Tibial nerve (tissue), 4 donors: ENCODE data around the gene SIGLECL1. TPM values are rescaled to one million over a fixed set of nuclear protein-coding genes. Genes with fewer than 3 reads are reported as not detected.

Experiments used
- DNase-seq, 2 donors: peaks; one replicate each; pipeline ENCODE4 v3.0.0-alpha.2; 2019; ENCODE audit warnings: low spot score in 2 of 2
- H3K27ac ChIP-seq, 4 donors: fragments of 200-600 bp; sonication (generic) in 3 of 4; one replicate each; pipeline ENCODE4 v1.5.1; 2017 to 2019; ENCODE audit warnings: mild to moderate bottlenecking in 1 of 4
- H3K27me3 ChIP-seq, 2 donors: fragments of 200-600 bp; sonication (generic) in 1 of 2; one replicate each; pipeline versions ENCODE4 v1.5.1 to v1.6.0; 2017 to 2019
- H3K36me3 ChIP-seq, 3 donors: fragments of 200-600 bp; sonication (generic); one replicate each; pipeline ENCODE4 v1.5.1; 2018 to 2019
- H3K4me1 ChIP-seq, 4 donors: fragments of 200-600 bp; sonication (generic) in 3 of 4; one replicate each; pipeline ENCODE4 v1.5.1; 2017 to 2019
- H3K4me3 ChIP-seq, 4 donors: fragments of 200-600 bp; sonication (generic) in 3 of 4; one replicate each; pipeline ENCODE4 v1.5.1; 2017 to 2019; ENCODE audit warnings: mild to moderate bottlenecking in 1 of 4, moderate library complexity in 1 of 4
- H3K9me3 ChIP-seq, 4 donors: fragments of 200-600 bp; sonication (generic) in 3 of 4; one replicate each; pipeline ENCODE4 v1.5.1; 2017 to 2019
- EP300 ChIP-seq, 2 donors: sonication (generic); formaldehyde crosslinking; IDR thresholded peaks; one replicate each; pipeline ENCODE4 v1.6.1; 2017; ENCODE audit warnings: antibody characterized with exemption in 2 of 2, mild to moderate bottlenecking in 1 of 2
- POLR2A ChIP-seq, 2 donors: fragments of 450-650 bp; IDR thresholded peaks; one replicate each; pipeline ENCODE4 v1.6.1; 2017; ENCODE audit warnings: antibody characterized with exemption in 2 of 2, mild to moderate bottlenecking in 2 of 2, moderate library complexity in 2 of 2
- WGBS, 2 donors: methylation state at CpG; one replicate each; pipeline ENCODE4 v1.1.5; 2018; 5-methylcytosine and 5-hydroxymethylcytosine counted together
- total RNA-seq, 4 donors: library from RNA; depleted of rRNA; stranded (reverse); fragments of >200 nt; gene quantifications; one replicate each; pipeline ENCODE4 v1.1.0, GENCODE V29; 2016
- TF ChIP-seq, protein P1 (sequence below), 5 experiments: fragments of 200-600 bp in 3 of 5; fragments of 450-650 bp in 2 of 5; sonication (generic) in 3 of 5; IDR thresholded peaks; one replicate each; pipeline ENCODE4 v1.5.1; 2016 to 2019; ENCODE audit warnings: antibody characterized with exemption in 5 of 5, mild to moderate bottlenecking in 3 of 5, moderate library complexity in 2 of 5

The SIGLECL1 gene
- total RNA-seq, 4 donors from 2014 or later, result not detected

DNA sequence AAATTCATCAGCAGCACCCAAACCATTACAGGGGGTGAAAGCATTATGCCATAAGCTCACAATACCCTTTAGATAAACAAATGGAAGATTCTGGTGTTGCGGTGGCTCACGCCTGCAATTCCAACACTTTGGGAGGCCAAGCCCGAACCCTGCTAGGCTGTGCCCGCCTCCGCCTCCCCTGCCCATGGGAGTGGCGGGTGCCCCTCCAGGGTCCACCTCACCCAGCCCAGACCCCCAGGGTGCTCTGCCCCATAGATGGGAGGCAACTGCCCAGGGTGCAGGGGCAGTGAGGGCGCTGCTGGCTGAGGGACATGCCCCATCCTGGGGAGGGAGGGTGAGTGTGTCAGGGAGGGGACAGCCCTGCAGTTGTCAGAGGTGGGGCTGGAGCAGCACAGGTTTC is 10.0 kb upstream of the SIGLECL1 start:
- TF ChIP-seq, protein P1, sequence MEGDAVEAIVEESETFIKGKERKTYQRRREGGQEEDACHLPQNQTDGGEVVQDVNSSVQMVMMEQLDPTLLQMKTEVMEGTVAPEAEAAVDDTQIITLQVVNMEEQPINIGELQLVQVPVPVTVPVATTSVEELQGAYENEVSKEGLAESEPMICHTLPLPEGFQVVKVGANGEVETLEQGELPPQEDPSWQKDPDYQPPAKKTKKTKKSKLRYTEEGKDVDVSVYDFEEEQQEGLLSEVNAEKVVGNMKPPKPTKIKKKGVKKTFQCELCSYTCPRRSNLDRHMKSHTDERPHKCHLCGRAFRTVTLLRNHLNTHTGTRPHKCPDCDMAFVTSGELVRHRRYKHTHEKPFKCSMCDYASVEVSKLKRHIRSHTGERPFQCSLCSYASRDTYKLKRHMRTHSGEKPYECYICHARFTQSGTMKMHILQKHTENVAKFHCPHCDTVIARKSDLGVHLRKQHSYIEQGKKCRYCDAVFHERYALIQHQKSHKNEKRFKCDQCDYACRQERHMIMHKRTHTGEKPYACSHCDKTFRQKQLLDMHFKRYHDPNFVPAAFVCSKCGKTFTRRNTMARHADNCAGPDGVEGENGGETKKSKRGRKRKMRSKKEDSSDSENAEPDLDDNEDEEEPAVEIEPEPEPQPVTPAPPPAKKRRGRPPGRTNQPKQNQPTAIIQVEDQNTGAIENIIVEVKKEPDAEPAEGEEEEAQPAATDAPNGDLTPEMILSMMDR (IDR thresholded peaks at IDR 0.05), result no peak
- TF ChIP-seq POLR2A (IDR thresholded peaks at IDR 0.05) (no peak), EP300 (IDR thresholded peaks at IDR 0.05) (no peak)
- Histone ChIP-seq H3K4me3 (no peak overlapping the region), H3K27ac (no peak overlapping the region), H3K9me3 (no peaks in the 10 kb centered on the region), H3K4me1 (no peaks in the 10 kb centered on the region), H3K27me3 (no peaks in the 10 kb centered on the region), H3K36me3 (no peaks in the 10 kb centered on the region)
- DNase-seq, result no peak
- WGBS, 2 donors, result 78 to 85% methylated on average over 4 to 7 of the region's 7 CpGs

DNA sequence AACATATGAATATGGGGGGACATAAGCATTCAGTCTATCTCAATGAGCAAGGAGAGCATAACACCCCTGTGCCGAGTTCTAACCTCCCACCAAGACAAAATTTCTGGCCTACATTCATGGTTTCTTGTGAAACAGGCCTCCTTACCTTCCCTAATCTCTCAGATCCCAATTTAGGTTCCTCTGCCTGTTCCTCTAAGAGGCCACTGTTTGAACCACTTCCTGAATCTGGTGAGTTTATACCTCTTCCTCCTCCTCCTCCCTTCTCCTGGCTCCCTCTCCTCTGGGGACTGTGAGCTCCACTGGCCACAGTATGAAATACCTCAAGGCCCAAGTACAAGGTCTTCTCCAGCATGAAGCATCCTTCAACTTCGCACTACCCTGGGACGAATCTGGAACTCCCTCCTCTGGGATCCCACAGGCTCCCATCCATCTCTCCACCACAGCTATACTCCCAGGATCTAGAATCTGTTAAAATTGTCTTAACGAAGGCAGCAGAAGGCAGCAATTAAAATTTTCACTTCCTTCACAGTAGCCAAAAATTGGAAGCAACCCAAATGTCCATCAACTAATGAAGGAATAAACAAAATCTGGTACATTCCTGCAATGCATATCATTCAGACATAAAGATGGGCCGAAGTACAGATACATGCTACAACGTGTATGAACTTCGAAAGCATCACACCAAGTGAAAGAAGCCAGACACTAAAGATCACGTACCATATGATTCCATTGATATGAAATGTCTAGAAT is 7.8 kb upstream of the SIGLECL1 start:
- Histone ChIP-seq H3K9me3 (no peaks in the 10 kb centered on the region), H3K4me3 (no peak overlapping the region), H3K27me3 (no peaks in the 10 kb centered on the region), H3K27ac (no peak overlapping the region), H3K36me3 (no peaks in the 10 kb centered on the region), H3K4me1 (no peaks in the 10 kb centered on the region)
- 78% methylated on average over 8 of the region's 8 CpGs for WGBS, 2 donors
- TF ChIP-seq EP300 (IDR thresholded peaks at IDR 0.05) (no peak), POLR2A (IDR thresholded peaks at IDR 0.05) (no peak)
- TF ChIP-seq, protein P1 (IDR thresholded peaks at IDR 0.05), result no peak
- no peak for DNase-seq

DNA sequence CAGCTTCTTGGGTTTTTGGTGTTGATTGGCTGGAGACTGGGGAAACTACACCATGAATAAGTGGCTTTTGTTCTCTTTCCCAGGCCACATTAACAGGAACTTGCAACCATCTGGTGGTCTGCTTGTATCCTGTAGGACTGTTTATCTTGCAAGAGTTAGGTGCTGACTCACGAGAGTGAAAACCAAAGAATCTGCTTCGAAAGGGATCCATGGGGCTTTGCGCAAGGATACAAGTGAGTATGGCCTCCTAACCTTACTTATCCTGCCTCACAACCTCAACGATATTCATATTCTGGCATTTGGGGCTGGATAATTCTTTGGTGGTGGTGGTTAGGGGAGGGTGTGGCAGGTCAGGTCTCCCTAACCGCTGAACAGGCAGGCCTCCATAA is 4.7 kb upstream of the SIGLECL1 start:
- WGBS, 2 donors, result 60 to 62% methylated on average over 5 of the region's 5 CpGs
- no peak for DNase-seq
- TF ChIP-seq POLR2A (IDR thresholded peaks at IDR 0.05) (no peak), EP300 (IDR thresholded peaks at IDR 0.05) (peak in 1 of 2 donors; percentile 40)
- no peaks in the 10 kb centered on the region for H3K27me3 ChIP-seq
- H3K4me1 ChIP-seq, result no peaks in the 10 kb centered on the region
- no peaks in the 10 kb centered on the region for H3K36me3 ChIP-seq
- H3K27ac ChIP-seq, result no peak overlapping the region
- no peak overlapping the region for H3K4me3 ChIP-seq
- peaks cover 0 to 5% (median 0%) of the 10 kb centered on the region in 4 donors for H3K9me3 ChIP-seq

DNA sequence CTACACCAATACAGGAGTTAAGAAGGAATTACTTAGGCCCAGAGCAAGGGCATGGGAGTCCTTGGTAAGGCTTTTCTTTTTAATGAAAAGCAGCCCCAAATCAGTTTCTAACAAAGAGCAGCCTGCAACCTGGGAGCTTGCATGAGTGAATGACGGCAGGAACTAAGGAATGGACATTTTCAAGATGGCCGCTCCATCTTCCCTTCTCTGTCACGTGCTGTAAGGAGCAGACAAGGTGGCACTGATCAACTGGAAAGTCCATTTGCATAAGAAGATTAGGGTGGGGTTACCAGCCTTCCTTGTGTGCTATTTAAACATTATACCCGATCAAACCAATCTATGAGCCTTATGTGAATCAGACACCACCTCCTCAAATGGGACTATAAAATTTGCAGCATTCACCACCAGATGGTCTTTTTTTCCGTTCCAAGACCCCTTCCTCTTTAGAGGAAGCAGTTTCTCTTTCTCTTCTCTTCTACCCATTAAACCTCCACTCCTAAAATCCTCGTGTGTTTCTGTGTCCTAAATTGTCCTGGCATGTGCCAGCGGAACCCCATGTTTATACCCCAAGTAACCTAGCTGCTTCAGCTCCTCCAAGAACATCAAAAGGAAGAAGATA is 2.8 kb upstream of the SIGLECL1 start:
- no peaks in the 10 kb centered on the region for H3K4me1 ChIP-seq
- no peak overlapping the region for H3K27ac ChIP-seq
- TF ChIP-seq, protein P1 (IDR thresholded peaks at IDR 0.05), result no peak
- no peak for TF ChIP-seq EP300 (IDR thresholded peaks at IDR 0.05)
- TF ChIP-seq POLR2A (IDR thresholded peaks at IDR 0.05), result no peak
- peaks cover 0 to 5% (median 0%) of the 10 kb centered on the region in 4 donors for H3K9me3 ChIP-seq
- 69 to 77% methylated on average over 7 of the region's 7 CpGs for WGBS, 2 donors
- no peak overlapping the region for H3K4me3 ChIP-seq
- DNase-seq, result no peak
- H3K36me3 ChIP-seq, result no peaks in the 10 kb centered on the region
- H3K27me3 ChIP-seq, result no peaks in the 10 kb centered on the region

DNA sequence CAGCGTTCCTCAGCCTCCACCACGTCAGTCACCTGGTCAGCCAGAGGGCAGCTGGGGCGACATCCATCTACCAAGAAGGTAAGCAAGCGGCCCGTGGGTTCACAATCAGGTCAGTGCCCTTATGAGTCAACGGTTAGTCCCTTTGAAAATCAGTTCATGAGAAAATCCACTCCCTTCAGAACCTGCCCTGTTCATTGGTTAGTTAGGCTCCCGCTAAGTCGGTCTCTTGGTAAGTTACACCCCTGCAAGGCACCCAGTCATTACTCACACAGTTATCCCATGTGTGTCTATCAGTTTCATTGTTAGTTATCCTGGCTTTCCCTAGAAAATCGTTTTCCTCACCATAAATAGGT is 564 bp downstream of the SIGLECL1 start:
- H3K36me3 ChIP-seq, result no peaks in the 10 kb centered on the region
- 80 to 88% methylated on average over 9 of the region's 9 CpGs for WGBS, 2 donors
- H3K9me3 ChIP-seq, result peaks cover 0 to 5% (median 0%) of the 10 kb centered on the region in 4 donors
- no peak overlapping the region for H3K4me3 ChIP-seq
- no peaks in the 10 kb centered on the region for H3K27me3 ChIP-seq
- no peak for DNase-seq
- no peak overlapping the region for H3K27ac ChIP-seq
- TF ChIP-seq POLR2A (IDR thresholded peaks at IDR 0.05) (no peak), EP300 (IDR thresholded peaks at IDR 0.05) (no peak)
- TF ChIP-seq, protein P1 (IDR thresholded peaks at IDR 0.05), result no peak
- H3K4me1 ChIP-seq, result no peaks in the 10 kb centered on the region
